Measurements from ENCODE around the gene FASN.
A peak's percentile ranks its signal among the peaks of the same experiment; 100 is the strongest.

FASN gene

GRCh38 chr17:82064433-82065192 lies 33.4 kb downstream of the FASN start:
- Histone ChIP-seq H3K27ac (peak overlapping the region; percentile 46), H3K36me3 (ENCODE audit: insufficient read depth) (peaks cover 10% of the 10 kb centered on the region), H3K4me3 (IDR thresholded peaks at IDR 0.05; ENCODE audit: insufficient read depth, low read depth, low read length) (no peak overlapping the region), H3K27me3 (ENCODE audit: insufficient read depth, low read depth) (no peaks in the 10 kb centered on the region), H3K79me2 (ENCODE audit: insufficient read depth, low read depth) (peaks cover 13% of the 10 kb centered on the region), H3K4me1 (ENCODE audit: low read depth, poor library complexity, severe bottlenecking) (peaks cover 14% of the 10 kb centered on the region), H2AFZ (ENCODE audit: low read depth) (no peak overlapping the region), H4K20me1 (ENCODE audit: insufficient read depth) (no peaks in the 10 kb centered on the region), H3K4me2 (peak overlapping the region; percentile 98), H3K9ac (peak overlapping the region; percentile 85)
- TF ChIP-seq CTCF (conservative IDR thresholded peaks at IDR 0.05; ENCODE audit: low read depth, low read length), result no peak

GRCh38 chr17:82063424-82064415 lies 34.3 kb downstream of the FASN start:
- Histone ChIP-seq H3K9ac (peak overlapping the region; percentile 85; the same call in 1 of the 2 replicates), H2AFZ (ENCODE audit: low read depth) (no peak overlapping the region), H4K20me1 (ENCODE audit: insufficient read depth) (no peaks in the 10 kb centered on the region), H3K36me3 (ENCODE audit: insufficient read depth) (peaks cover 10% of the 10 kb centered on the region), H3K27ac (peak overlapping the region; percentile 46; the same call in 1 of the 2 replicates), H3K4me1 (ENCODE audit: low read depth, poor library complexity, severe bottlenecking) (peaks cover 14% of the 10 kb centered on the region), H3K4me2 (peak overlapping the region; percentile 98), H3K27me3 (ENCODE audit: insufficient read depth, low read depth) (no peaks in the 10 kb centered on the region), H3K4me3 (IDR thresholded peaks at IDR 0.05; ENCODE audit: insufficient read depth, low read depth, low read length) (no peak overlapping the region), H3K79me2 (ENCODE audit: insufficient read depth, low read depth) (peaks cover 13% of the 10 kb centered on the region)
- TF ChIP-seq CTCF (conservative IDR thresholded peaks at IDR 0.05; ENCODE audit: low read depth, low read length), result no peak

GRCh38 chr17:82062984-82063368 lies 35.1 kb downstream of the FASN start:
- no peak overlapping the region for H3K4me3 ChIP-seq (IDR thresholded peaks at IDR 0.05; ENCODE audit: insufficient read depth, low read depth, low read length)
- peaks cover 10% of the 10 kb centered on the region for H3K36me3 ChIP-seq (ENCODE audit: insufficient read depth)
- H3K9ac ChIP-seq, result no peak overlapping the region
- TF ChIP-seq CTCF (conservative IDR thresholded peaks at IDR 0.05; ENCODE audit: low read depth, low read length), result no peak
- H3K79me2 ChIP-seq (ENCODE audit: insufficient read depth, low read depth), result peaks cover 13% of the 10 kb centered on the region
- H3K4me1 ChIP-seq (ENCODE audit: low read depth, poor library complexity, severe bottlenecking), result peaks cover 14% of the 10 kb centered on the region
- H3K4me2 ChIP-seq, result no peak overlapping the region
- H3K27me3 ChIP-seq (ENCODE audit: insufficient read depth, low read depth), result no peaks in the 10 kb centered on the region
- H2AFZ ChIP-seq (ENCODE audit: low read depth), result no peak overlapping the region
- H3K27ac ChIP-seq, result no peak overlapping the region
- no peaks in the 10 kb centered on the region for H4K20me1 ChIP-seq (ENCODE audit: insufficient read depth)

- no peaks in the 10 kb centered on the region for H3K27me3 ChIP-seq (ENCODE audit: insufficient read depth, low read depth)
- H3K4me3 ChIP-seq (IDR thresholded peaks at IDR 0.05; ENCODE audit: insufficient read depth, low read depth, low read length), result no peak overlapping the region
- peaks cover 13% of the 10 kb centered on the region for H3K79me2 ChIP-seq (ENCODE audit: insufficient read depth, low read depth)
- peaks cover 14% of the 10 kb centered on the region for H3K4me1 ChIP-seq (ENCODE audit: low read depth, poor library complexity, severe bottlenecking)
- no peak overlapping the region for H3K27ac ChIP-seq
- no peak overlapping the region for H3K4me2 ChIP-seq
- H4K20me1 ChIP-seq (ENCODE audit: insufficient read depth), result no peaks in the 10 kb centered on the region
- no peak overlapping the region for H2AFZ ChIP-seq (ENCODE audit: low read depth)
- H3K36me3 ChIP-seq (ENCODE audit: insufficient read depth), result peaks cover 10% of the 10 kb centered on the region
- no peak overlapping the region for H3K9ac ChIP-seq
- TF ChIP-seq CTCF (conservative IDR thresholded peaks at IDR 0.05; ENCODE audit: low read depth, low read length), result no peak
These were observed 35.7 kb downstream of the FASN start for GRCh38 chr17:82062076-82062983.

Data from KMS-11 (cell line).